Measurements from ENCODE around the gene ATXN7. TPM values are rescaled to one million over a fixed set of nuclear protein-coding genes. Genes with fewer than 3 reads are reported as not detected.

The ATXN7 gene
- total RNA-seq, 1 experiment from 2014 or later = 3.6 TPM

DNA sequence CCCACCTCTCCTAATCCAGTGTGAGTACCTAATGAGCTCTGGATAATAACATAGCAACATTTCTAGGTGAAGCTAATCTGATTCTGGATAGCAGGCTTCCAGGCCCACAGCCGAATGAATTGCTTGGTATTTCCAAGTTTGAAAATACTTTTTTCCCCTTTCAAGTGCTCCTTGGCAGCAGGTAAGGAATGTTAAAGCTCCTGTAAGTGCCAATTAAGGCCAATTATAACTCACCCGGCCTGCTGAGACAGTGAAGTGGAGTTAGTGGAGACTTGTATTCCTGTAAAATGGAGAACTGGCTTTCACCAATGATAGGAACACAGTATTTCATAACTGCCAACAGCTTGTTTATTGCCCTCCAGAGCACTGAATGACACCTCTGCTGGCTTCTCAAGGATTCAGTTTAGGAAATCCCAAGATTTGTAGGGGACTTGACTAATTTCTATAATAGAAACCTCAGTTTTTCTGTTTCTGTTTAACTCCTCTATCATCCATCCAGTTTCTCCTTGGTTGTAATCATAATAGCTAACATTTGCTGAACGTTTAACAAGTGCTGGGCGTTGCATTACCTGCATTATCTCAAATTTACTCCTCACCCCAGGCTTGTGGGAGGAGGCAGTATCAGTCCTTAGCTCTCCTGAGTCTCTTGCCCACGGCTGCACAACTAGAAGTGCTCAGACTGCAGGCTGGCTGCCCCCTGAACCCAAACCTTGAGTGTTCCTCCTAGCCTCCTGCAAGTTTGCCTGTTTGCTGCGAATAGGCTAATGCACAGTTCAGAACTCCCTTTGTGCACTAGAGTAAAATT, 101.2 kb downstream of the ATXN7 start:
- no peak overlapping the region for H3K9ac ChIP-seq (ENCODE audit: low read length)
- BruUV-seq (replicated peaks) = no TSS peak
- H3K9me3 ChIP-seq (ENCODE audit: low read length) = no peaks in the 10 kb centered on the region
- DNase-seq = no peak
- ATAC-seq = no peak
- no peaks in the 10 kb centered on the region for H4K20me1 ChIP-seq (ENCODE audit: low read length)
- no peak overlapping the region for H3K27ac ChIP-seq (ENCODE audit: low read length)
- no peak overlapping the region for H3K4me2 ChIP-seq (ENCODE audit: low read length)
- H3K4me1 ChIP-seq (ENCODE audit: insufficient read depth, low read length) = peaks cover 13% of the 10 kb centered on the region
- H3K9me2 ChIP-seq (replicated peaks; ENCODE audit: low read length) = no peaks in the 10 kb centered on the region
- ChIA-PET CTCF (no interaction called here), POLR2A (ENCODE audit: unreplicated experiment) (no interaction called here)
- no peaks in the 10 kb centered on the region for H3K79me2 ChIP-seq (ENCODE audit: low read length)
- no peaks in the 10 kb centered on the region for H3K27me3 ChIP-seq (ENCODE audit: low read length)
- no peaks in the 10 kb centered on the region for H3F3A ChIP-seq (ENCODE audit: low read length, unreplicated experiment)
- no peak overlapping the region for H3K4me3 ChIP-seq (ENCODE audit: low read length)
- H3K36me3 ChIP-seq (ENCODE audit: low read depth, low read length) = no peaks in the 10 kb centered on the region
- H2AFZ ChIP-seq (ENCODE audit: low read length) = no peak overlapping the region
- TF ChIP-seq EZH2phosphoT487 (IDR thresholded peaks at IDR 0.05; ENCODE audit: borderline replicate concordance, low read length) (no peak), EZH2 (IDR thresholded peaks at IDR 0.05; ENCODE audit: low read length, unreplicated experiment) (no peak)
- TF ChIP-seq, protein P1, sequence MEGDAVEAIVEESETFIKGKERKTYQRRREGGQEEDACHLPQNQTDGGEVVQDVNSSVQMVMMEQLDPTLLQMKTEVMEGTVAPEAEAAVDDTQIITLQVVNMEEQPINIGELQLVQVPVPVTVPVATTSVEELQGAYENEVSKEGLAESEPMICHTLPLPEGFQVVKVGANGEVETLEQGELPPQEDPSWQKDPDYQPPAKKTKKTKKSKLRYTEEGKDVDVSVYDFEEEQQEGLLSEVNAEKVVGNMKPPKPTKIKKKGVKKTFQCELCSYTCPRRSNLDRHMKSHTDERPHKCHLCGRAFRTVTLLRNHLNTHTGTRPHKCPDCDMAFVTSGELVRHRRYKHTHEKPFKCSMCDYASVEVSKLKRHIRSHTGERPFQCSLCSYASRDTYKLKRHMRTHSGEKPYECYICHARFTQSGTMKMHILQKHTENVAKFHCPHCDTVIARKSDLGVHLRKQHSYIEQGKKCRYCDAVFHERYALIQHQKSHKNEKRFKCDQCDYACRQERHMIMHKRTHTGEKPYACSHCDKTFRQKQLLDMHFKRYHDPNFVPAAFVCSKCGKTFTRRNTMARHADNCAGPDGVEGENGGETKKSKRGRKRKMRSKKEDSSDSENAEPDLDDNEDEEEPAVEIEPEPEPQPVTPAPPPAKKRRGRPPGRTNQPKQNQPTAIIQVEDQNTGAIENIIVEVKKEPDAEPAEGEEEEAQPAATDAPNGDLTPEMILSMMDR (conservative IDR thresholded peaks at IDR 0.05; ENCODE audit: low read depth, low read length) = no peak
- intact Hi-C loops (cut with micrococcal nuclease) = loop anchor here (10.0 kb wide), 1 partner anchor 50 kb away; the partner anchor contains the start of gene SCAANT1

DNA sequence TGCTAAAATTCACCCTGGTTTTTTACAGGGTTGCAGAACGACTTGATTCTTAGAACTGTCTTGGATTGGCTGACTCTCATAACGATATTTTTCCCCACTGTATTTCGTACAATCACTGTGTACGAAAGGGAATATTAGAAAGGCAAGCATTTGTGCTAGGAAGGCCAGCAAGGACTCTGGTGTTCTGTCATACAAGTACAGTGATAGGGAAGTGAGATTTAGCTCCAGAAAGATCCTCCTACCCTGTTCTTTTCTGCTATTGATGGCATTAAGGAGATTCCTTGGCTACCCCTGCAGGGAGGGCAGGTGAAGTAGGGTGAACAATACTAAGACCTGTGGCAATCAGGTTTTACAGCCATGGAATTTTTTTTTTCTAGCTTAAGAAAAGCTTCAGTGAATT, 102.3 kb downstream of the ATXN7 start:
- H3F3A ChIP-seq (ENCODE audit: low read length, unreplicated experiment) = no peaks in the 10 kb centered on the region
- H3K4me2 ChIP-seq (ENCODE audit: low read length) = no peak overlapping the region
- no peaks in the 10 kb centered on the region for H3K79me2 ChIP-seq (ENCODE audit: low read length)
- H4K20me1 ChIP-seq (ENCODE audit: low read length) = no peaks in the 10 kb centered on the region
- H3K27ac ChIP-seq (ENCODE audit: low read length) = no peak overlapping the region
- H3K9me2 ChIP-seq (replicated peaks; ENCODE audit: low read length) = no peaks in the 10 kb centered on the region
- no TSS peak for BruUV-seq (replicated peaks)
- DNase-seq = no peak
- no peak for ATAC-seq
- no peak for TF ChIP-seq EZH2 (IDR thresholded peaks at IDR 0.05; ENCODE audit: low read length, unreplicated experiment)
- intact Hi-C loops (cut with micrococcal nuclease) = loop anchor here (10.0 kb wide), 1 partner anchor 51 kb away; the partner anchor contains the start of gene SCAANT1
- H3K9me3 ChIP-seq (ENCODE audit: low read length) = no peaks in the 10 kb centered on the region
- H3K4me3 ChIP-seq (ENCODE audit: low read length) = no peak overlapping the region
- no peaks in the 10 kb centered on the region for H3K27me3 ChIP-seq (ENCODE audit: low read length)
- ChIA-PET CTCF (no interaction called here), POLR2A (ENCODE audit: unreplicated experiment) (no interaction called here)
- H3K36me3 ChIP-seq (ENCODE audit: low read depth, low read length) = no peaks in the 10 kb centered on the region
- H3K9ac ChIP-seq (ENCODE audit: low read length) = no peak overlapping the region
- H3K4me1 ChIP-seq (ENCODE audit: insufficient read depth, low read length) = peaks cover 9% of the 10 kb centered on the region
- no peak overlapping the region for H2AFZ ChIP-seq (ENCODE audit: low read length)

DNA sequence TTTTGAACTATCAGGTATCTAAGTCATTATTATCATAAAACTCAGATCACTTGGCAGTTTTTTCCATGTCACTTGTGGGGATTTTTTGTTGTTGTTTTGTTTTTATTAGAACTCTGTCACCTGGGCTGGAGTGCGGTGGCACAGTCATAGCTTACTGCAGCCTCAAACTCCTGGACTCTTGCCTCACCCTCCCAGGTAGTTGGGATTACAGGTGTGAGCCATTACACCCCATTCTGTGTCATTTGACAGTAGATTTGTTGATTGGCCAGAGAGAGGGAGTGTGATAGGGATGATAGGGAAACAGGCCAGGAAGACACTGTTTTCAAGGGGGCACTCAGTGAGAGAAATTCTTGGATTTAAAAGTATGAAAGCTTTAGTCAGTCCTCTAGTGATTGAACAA, 103.2 kb downstream of the ATXN7 start:
- Histone ChIP-seq H3K36me3 (ENCODE audit: low read depth, low read length) (no peaks in the 10 kb centered on the region), H2AFZ (ENCODE audit: low read length) (no peak overlapping the region), H3K79me2 (ENCODE audit: low read length) (no peaks in the 10 kb centered on the region), H3F3A (ENCODE audit: low read length, unreplicated experiment) (no peaks in the 10 kb centered on the region), H3K9me2 (replicated peaks; ENCODE audit: low read length) (no peaks in the 10 kb centered on the region), H3K4me3 (ENCODE audit: low read length) (no peak overlapping the region), H3K4me2 (ENCODE audit: low read length) (no peak overlapping the region), H3K9me3 (ENCODE audit: low read length) (no peaks in the 10 kb centered on the region), H3K27me3 (ENCODE audit: low read length) (no peaks in the 10 kb centered on the region), H3K4me1 (ENCODE audit: insufficient read depth, low read length) (peaks cover 9% of the 10 kb centered on the region), H4K20me1 (ENCODE audit: low read length) (no peaks in the 10 kb centered on the region), H3K27ac (ENCODE audit: low read length) (no peak overlapping the region), H3K9ac (ENCODE audit: low read length) (no peak overlapping the region)
- ATAC-seq (no peak), DNase-seq (no peak)
- ChIA-PET CTCF (no interaction called here), POLR2A (ENCODE audit: unreplicated experiment) (interaction anchor here (0.6 kb wide), 2 partner anchors 41 to 68 kb away, joined by 3 to 4 read pairs; no protein-coding TSS in a partner anchor)
- BruUV-seq (replicated peaks) = no TSS peak
- intact Hi-C loops (cut with micrococcal nuclease) = loop anchor here (10.0 kb wide), 1 partner anchor 52 kb away; the partner anchor contains the start of gene SCAANT1
- TF ChIP-seq EZH2 (IDR thresholded peaks at IDR 0.05; ENCODE audit: low read length, unreplicated experiment) (no peak), EZH2phosphoT487 (IDR thresholded peaks at IDR 0.05; ENCODE audit: borderline replicate concordance, low read length) (no peak)
- TF ChIP-seq, protein P1 (conservative IDR thresholded peaks at IDR 0.05; ENCODE audit: low read depth, low read length) = no peak
